CD14-positive monocyte (primary cell): ENCODE measurements around the gene SMAD6. TPM values are rescaled to one million over a fixed set of nuclear protein-coding genes. Genes with fewer than 3 reads are reported as not detected.

Experiments
- DNase-seq, 3 donors: peaks; one replicate each; pipeline ENCODE4 v3.0.0-alpha.2; 2011 to 2022
- H2AFZ ChIP-seq: 2 replicates; pipeline ENCODE4 v1.6.0; 2012; ENCODE audit warnings: mild to moderate bottlenecking, low read depth, low read length, inconsistent platforms; ENCODE audit not compliant: insufficient read depth, poor library complexity, severe bottlenecking
- H3K27ac ChIP-seq, 2 donors: 1 replicate in 1 of 2; 2 replicates in 1 of 2; pipeline ENCODE4 v1.5.1; 2012 to 2013; ENCODE audit warnings: low read length in 2 of 2, control low read depth in 1 of 2, inconsistent platforms in 1 of 2, low read depth in 1 of 2, mild to moderate bottlenecking in 1 of 2
- H3K27me3 ChIP-seq, 2 donors: one replicate each; pipeline versions ENCODE4 v1.6.0 to v1.6.1; 2011 to 2013; ENCODE audit warnings: low read length in 2 of 2; ENCODE audit not compliant: control insufficient read depth in 2 of 2, insufficient read depth in 2 of 2
- H3K36me3 ChIP-seq, 2 donors: replicated peaks in 1 of 2; 1 replicate in 1 of 2; 2 replicates in 1 of 2; pipeline versions ENCODE4 v1.5.1 to v1.6.1; 2012 to 2013; ENCODE audit warnings: low read length in 2 of 2, control low read depth in 1 of 2, inconsistent platforms in 1 of 2, mild to moderate bottlenecking in 1 of 2; ENCODE audit not compliant: insufficient read depth in 2 of 2, control insufficient read depth in 1 of 2
- H3K4me1 ChIP-seq, 2 donors: 1 replicate in 1 of 2; 2 replicates in 1 of 2; pipeline versions ENCODE4 v1.5.1 to v1.6.1; 2012 to 2013; ENCODE audit warnings: low read length in 2 of 2, control low read depth in 1 of 2, inconsistent platforms in 1 of 2, mild to moderate bottlenecking in 1 of 2, moderate library complexity in 1 of 2; ENCODE audit not compliant: insufficient read depth in 2 of 2, control insufficient read depth in 1 of 2
- H3K4me2 ChIP-seq: replicated peaks from 2 replicates; pipeline ENCODE3; 2012; ENCODE audit warnings: low read length, moderate library complexity, mild to moderate bottlenecking; ENCODE audit not compliant: poor library complexity, severe bottlenecking; ENCODE audit errors: extremely low read depth
- H3K4me3 ChIP-seq, 3 experiments: fragments of 200-600 bp in 1 of 3; sonication (generic) in 1 of 3; replicated peaks in 1 of 3; 1 replicate in 2 of 3; 2 replicates in 1 of 3; pipeline ENCODE4 v1.5.1; 2011 to 2013; ENCODE audit warnings: low read length in 3 of 3, mild to moderate bottlenecking in 3 of 3, control low read depth in 2 of 3, low read depth in 2 of 3, inconsistent platforms in 1 of 3, moderate library complexity in 1 of 3
- H3K79me2 ChIP-seq: 2 replicates; pipeline ENCODE4 v1.6.0; 2012; ENCODE audit warnings: mild to moderate bottlenecking, control low read depth, inconsistent platforms, low read length, moderate library complexity; ENCODE audit not compliant: insufficient read depth
- H3K9ac ChIP-seq: 2 replicates; pipeline ENCODE4 v1.6.0; 2017; ENCODE audit warnings: low read length, mild to moderate bottlenecking; ENCODE audit not compliant: insufficient read depth, poor library complexity, severe bottlenecking
- H3K9me3 ChIP-seq, 2 donors: replicated peaks in 1 of 2; 1 replicate in 1 of 2; 2 replicates in 1 of 2; pipeline versions ENCODE4 v1.5.1 to v1.6.1; 2012 to 2013; ENCODE audit warnings: low read length in 2 of 2, control low read depth in 1 of 2; ENCODE audit not compliant: control insufficient read depth in 1 of 2, insufficient read depth in 1 of 2
- H4K20me1 ChIP-seq: 2 replicates; pipeline ENCODE4 v1.6.0; 2012; ENCODE audit warnings: mild to moderate bottlenecking, low read length, control low read depth, moderate library complexity; ENCODE audit not compliant: insufficient read depth
- H3K27ac Mint-ChIP-seq, 7 donors: one replicate each; pipeline ENCODE4 v1.8.0; 2020; ENCODE audit warnings: mild to moderate bottlenecking in 7 of 7, mixed read lengths in 7 of 7, moderate library complexity in 6 of 7, inconsistent platforms in 2 of 7
- H3K27me3 Mint-ChIP-seq, 3 donors: one replicate each; pipeline ENCODE4 v1.8.0; 2021 to 2022; ENCODE audit warnings: low read depth in 3 of 3, mild to moderate bottlenecking in 3 of 3, mixed read lengths in 3 of 3, moderate library complexity in 3 of 3, inconsistent platforms in 1 of 3
- H3K36me3 Mint-ChIP-seq, 2 donors: one replicate each; pipeline ENCODE4 v1.8.0; 2020; ENCODE audit warnings: mixed read lengths in 2 of 2, inconsistent platforms in 1 of 2, mild to moderate bottlenecking in 1 of 2
- H3K4me1 Mint-ChIP-seq: one replicate; pipeline ENCODE4 v1.8.0; 2020; ENCODE audit warnings: mild to moderate bottlenecking, mixed read lengths
- H3K4me3 Mint-ChIP-seq, 2 donors: one replicate each; pipeline ENCODE4 v1.8.0; 2020; ENCODE audit warnings: mild to moderate bottlenecking in 2 of 2, mixed read lengths in 2 of 2, moderate library complexity in 1 of 2
- H3K9me3 Mint-ChIP-seq, 7 donors: one replicate each; pipeline ENCODE4 v1.8.0; 2020 to 2022; ENCODE audit warnings: mixed read lengths in 7 of 7, mild to moderate bottlenecking in 6 of 7, moderate library complexity in 6 of 7, inconsistent platforms in 2 of 7
- WGBS: methylation state at CpG from one replicate; pipeline ENCODE4 v1.1.5; 2013; ENCODE audit warnings: missing lambda C conversion rate; ENCODE audit not compliant: insufficient coverage; 5-methylcytosine and 5-hydroxymethylcytosine counted together
- intact Hi-C, 2 donors: fragments of 100-400 bp; cut with micrococcal nuclease; formaldehyde crosslinking; loops; one replicate each; pipeline versions ENCODE4 v1.15.0 to v1.15.1; 2023
- polyA plus RNA-seq, 3 donors: library from polyadenylated mRNA; depleted of rRNA in 1 of 3; unstranded in 2 of 3; stranded (reverse) in 1 of 3; fragments of 300-500 nt in 2 of 3; fragments of >200 nt in 1 of 3; fragmentation: Illumina TruSeq in 2 of 3; gene quantifications; 1 replicate in 2 of 3; 2 replicates in 1 of 3; pipeline ENCODE4 v1.2.3, GENCODE V29; 2012 to 2021
- TF ChIP-seq, protein P1 (sequence below): fragments of 200-600 bp; IDR thresholded peaks from one replicate; pipeline ENCODE4 v1.8.0; 2022; ENCODE audit warnings: antibody characterized with exemption, mild to moderate bottlenecking

The SMAD6 gene
- polyA plus RNA-seq, 3 donors, result 0.31 TPM; not detected in 2

DNA sequence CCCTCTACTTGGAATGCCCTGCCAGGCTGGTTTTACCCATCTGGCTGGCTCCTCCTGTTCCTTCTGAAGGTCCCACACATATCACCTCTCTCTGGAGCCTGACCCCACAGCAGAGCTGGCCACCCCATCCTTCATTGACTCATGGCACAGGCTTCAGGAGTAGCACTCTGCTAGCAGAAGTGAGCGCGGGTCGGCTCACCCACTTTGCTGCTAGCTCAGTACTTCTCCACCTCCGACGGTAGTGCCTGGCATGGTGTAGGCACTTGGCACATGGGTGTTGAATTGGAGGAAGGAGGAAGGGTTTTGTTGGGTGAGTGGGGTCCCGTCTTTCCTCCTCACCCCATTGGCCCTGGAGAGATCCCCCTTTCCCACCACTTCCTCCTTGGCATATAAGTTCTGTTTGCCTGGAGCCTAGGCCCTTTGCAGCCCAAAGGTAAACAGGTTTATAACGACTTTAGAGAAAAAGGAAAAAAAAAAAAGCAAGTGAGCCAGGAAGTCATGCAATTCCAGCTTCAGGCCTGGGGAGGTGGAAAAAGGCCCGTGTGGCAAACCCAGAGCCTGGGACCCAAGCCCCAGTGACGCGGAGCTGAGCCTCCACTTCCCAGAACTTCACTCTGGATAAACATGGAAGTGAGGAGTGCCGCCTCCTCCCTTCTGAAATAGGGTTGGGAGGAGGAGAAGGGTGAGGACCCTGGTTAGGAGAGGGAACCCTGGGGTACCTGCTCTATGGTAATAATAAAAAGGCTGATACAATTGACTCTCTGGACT lies 35.4 kb downstream of the SMAD6 start:
- WGBS, result no CpG with 5 or more reads among the region's 11 CpGs
- no peaks in the 10 kb centered on the region for H3K36me3 Mint-ChIP-seq
- no peak overlapping the region for H3K27ac ChIP-seq

DNA sequence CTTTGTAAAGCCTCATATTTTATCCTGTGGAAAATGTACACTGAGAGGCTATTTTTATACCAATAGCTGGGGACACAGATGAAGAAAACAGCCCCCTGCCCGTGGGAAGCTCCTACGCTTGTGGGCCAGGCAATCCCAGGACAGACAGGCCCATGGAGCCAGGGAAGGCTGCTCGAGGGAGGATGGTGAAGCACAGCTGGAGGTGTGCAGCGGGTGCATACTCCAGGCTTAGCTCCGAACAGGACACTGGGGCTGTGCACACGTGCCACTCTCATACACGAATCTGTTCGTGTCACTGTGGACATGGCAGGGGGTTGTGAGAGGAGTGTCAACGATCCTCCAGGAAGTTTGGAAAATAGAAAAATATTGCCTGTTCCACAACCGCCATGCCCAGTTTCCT lies 36.1 kb downstream of the SMAD6 start:
- no peaks in the 10 kb centered on the region for H3K36me3 ChIP-seq
- no peaks in the 10 kb centered on the region for H4K20me1 ChIP-seq
- H3K4me2 ChIP-seq, result no peak overlapping the region
- H3K9me3 ChIP-seq, result no peaks in the 10 kb centered on the region
- no peaks in the 10 kb centered on the region for H3K36me3 Mint-ChIP-seq
- peaks cover 0 to 4% (median 1%) of the 10 kb centered on the region in 3 donors for H3K27me3 Mint-ChIP-seq
- no peak overlapping the region for H2AFZ ChIP-seq
- no peak overlapping the region for H3K4me3 ChIP-seq
- H3K4me3 Mint-ChIP-seq, result no peak overlapping the region
- no peaks in the 10 kb centered on the region for H3K79me2 ChIP-seq
- H3K4me1 ChIP-seq, result no peaks in the 10 kb centered on the region
- TF ChIP-seq, protein P1, sequence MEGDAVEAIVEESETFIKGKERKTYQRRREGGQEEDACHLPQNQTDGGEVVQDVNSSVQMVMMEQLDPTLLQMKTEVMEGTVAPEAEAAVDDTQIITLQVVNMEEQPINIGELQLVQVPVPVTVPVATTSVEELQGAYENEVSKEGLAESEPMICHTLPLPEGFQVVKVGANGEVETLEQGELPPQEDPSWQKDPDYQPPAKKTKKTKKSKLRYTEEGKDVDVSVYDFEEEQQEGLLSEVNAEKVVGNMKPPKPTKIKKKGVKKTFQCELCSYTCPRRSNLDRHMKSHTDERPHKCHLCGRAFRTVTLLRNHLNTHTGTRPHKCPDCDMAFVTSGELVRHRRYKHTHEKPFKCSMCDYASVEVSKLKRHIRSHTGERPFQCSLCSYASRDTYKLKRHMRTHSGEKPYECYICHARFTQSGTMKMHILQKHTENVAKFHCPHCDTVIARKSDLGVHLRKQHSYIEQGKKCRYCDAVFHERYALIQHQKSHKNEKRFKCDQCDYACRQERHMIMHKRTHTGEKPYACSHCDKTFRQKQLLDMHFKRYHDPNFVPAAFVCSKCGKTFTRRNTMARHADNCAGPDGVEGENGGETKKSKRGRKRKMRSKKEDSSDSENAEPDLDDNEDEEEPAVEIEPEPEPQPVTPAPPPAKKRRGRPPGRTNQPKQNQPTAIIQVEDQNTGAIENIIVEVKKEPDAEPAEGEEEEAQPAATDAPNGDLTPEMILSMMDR, result no peak
- no peaks in the 10 kb centered on the region for H3K9me3 Mint-ChIP-seq
- 97% methylated on average over 9 of the region's 10 CpGs for WGBS
- intact Hi-C loops, result no loop called here
- no peak overlapping the region for H3K27ac Mint-ChIP-seq
- H3K4me1 Mint-ChIP-seq, result peaks cover 4% of the 10 kb centered on the region
- DNase-seq, result no peak
- no peaks in the 10 kb centered on the region for H3K27me3 ChIP-seq
- H3K9ac ChIP-seq, result no peak overlapping the region
- no peak overlapping the region for H3K27ac ChIP-seq

More for the DNA sequence above, 35.4 kb downstream of the SMAD6 start:
- no peak overlapping the region for H3K27ac Mint-ChIP-seq
- H3K4me1 Mint-ChIP-seq, result peaks cover 4% of the 10 kb centered on the region
- Histone ChIP-seq H3K4me3 (no peak overlapping the region), H2AFZ (no peak overlapping the region), H3K9ac (no peak overlapping the region), H3K36me3 (no peaks in the 10 kb centered on the region), H3K4me1 (no peaks in the 10 kb centered on the region), H3K27me3 (no peaks in the 10 kb centered on the region), H3K9me3 (no peaks in the 10 kb centered on the region), H3K79me2 (no peaks in the 10 kb centered on the region), H4K20me1 (no peaks in the 10 kb centered on the region), H3K4me2 (no peak overlapping the region)
- TF ChIP-seq, protein P1, result no peak
- no peak for DNase-seq
- H3K4me3 Mint-ChIP-seq, result no peak overlapping the region
- peaks cover 0 to 4% (median 1%) of the 10 kb centered on the region in 3 donors for H3K27me3 Mint-ChIP-seq
- no peaks in the 10 kb centered on the region for H3K9me3 Mint-ChIP-seq
- intact Hi-C loops, result no loop called here
